ENCODE measurements around the gene SPCS2.
A peak's percentile ranks its signal among the peaks of the same experiment; 100 is the strongest.
"Not testable (repeated sequence)": the region's sequence is repeated elsewhere in the genome, so short reads cannot be mapped to it uniquely, and the experiment has no call there.

The SPCS2 gene

GRCh38 chr11:74942073-74942759, 6.8 kb upstream of the SPCS2 start:
- in situ Hi-C loops (cut with HindIII; ENCODE audit: low pct_ligation_motif_present, low pct_unique_long_range_greater_than_20kb, low sequenced_read_pairs) = no loop called here
- no peak for DNase-seq

GRCh38 chr11:74948546-74948897, 544 bp upstream of the SPCS2 start:
- DNase-seq = no peak
- in situ Hi-C loops (cut with HindIII; ENCODE audit: low pct_ligation_motif_present, low pct_unique_long_range_greater_than_20kb, low sequenced_read_pairs) = no loop called here

GRCh38 chr11:74949753-74950137, 679 bp downstream of the SPCS2 start:
- DNase-seq = no peak
- in situ Hi-C loops (cut with HindIII; ENCODE audit: low pct_ligation_motif_present, low pct_unique_long_range_greater_than_20kb, low sequenced_read_pairs) = no loop called here

GRCh38 chr11:74950374-74950969, 1.4 kb downstream of the SPCS2 start:
- DNase-seq = peak; percentile 24
- in situ Hi-C loops (cut with HindIII; ENCODE audit: low pct_ligation_motif_present, low pct_unique_long_range_greater_than_20kb, low sequenced_read_pairs) = no loop called here

GRCh38 chr11:74951226-74951625, 2.2 kb downstream of the SPCS2 start:
- in situ Hi-C loops (cut with HindIII; ENCODE audit: low pct_ligation_motif_present, low pct_unique_long_range_greater_than_20kb, low sequenced_read_pairs) = no loop called here
- no peak for DNase-seq

- DNase-seq = no peak
- in situ Hi-C loops (cut with HindIII; ENCODE audit: low pct_ligation_motif_present, low pct_unique_long_range_greater_than_20kb, low sequenced_read_pairs) = no loop called here
Measured at GRCh38 chr11:74952752-74953151, 3.7 kb downstream of the SPCS2 start.

- no peak for DNase-seq
- in situ Hi-C loops (cut with HindIII; ENCODE audit: low pct_ligation_motif_present, low pct_unique_long_range_greater_than_20kb, low sequenced_read_pairs) = no loop called here
Measured at GRCh38 chr11:74953451-74953850, 4.4 kb downstream of the SPCS2 start.

- in situ Hi-C loops (cut with HindIII; ENCODE audit: low pct_ligation_motif_present, low pct_unique_long_range_greater_than_20kb, low sequenced_read_pairs) = no loop called here
- no peak for DNase-seq
Measured at GRCh38 chr11:74954199-74954598, 5.1 kb downstream of the SPCS2 start.

- DNase-seq = no peak
- in situ Hi-C loops (cut with HindIII; ENCODE audit: low pct_ligation_motif_present, low pct_unique_long_range_greater_than_20kb, low sequenced_read_pairs) = no loop called here
Measured at GRCh38 chr11:74956397-74957015, 7.4 kb downstream of the SPCS2 start.

GRCh38 chr11:74957937-74958629, 9.0 kb downstream of the SPCS2 start:
- no peak for DNase-seq
- in situ Hi-C loops (cut with HindIII; ENCODE audit: low pct_ligation_motif_present, low pct_unique_long_range_greater_than_20kb, low sequenced_read_pairs) = no loop called here

GRCh38 chr11:74960128-74960527, 11.1 kb downstream of the SPCS2 start:
- in situ Hi-C loops (cut with HindIII; ENCODE audit: low pct_ligation_motif_present, low pct_unique_long_range_greater_than_20kb, low sequenced_read_pairs); DNase-seq: not testable (repeated sequence)

GRCh38 chr11:74966651-74967050, 17.6 kb downstream of the SPCS2 start:
- in situ Hi-C loops (cut with HindIII; ENCODE audit: low pct_ligation_motif_present, low pct_unique_long_range_greater_than_20kb, low sequenced_read_pairs) = no loop called here
- peak; percentile 67 for DNase-seq

- DNase-seq = no peak
- in situ Hi-C loops (cut with HindIII; ENCODE audit: low pct_ligation_motif_present, low pct_unique_long_range_greater_than_20kb, low sequenced_read_pairs) = no loop called here
Measured at GRCh38 chr11:74970852-74971395, 21.9 kb downstream of the SPCS2 start.

- no peak for DNase-seq
- in situ Hi-C loops (cut with HindIII; ENCODE audit: low pct_ligation_motif_present, low pct_unique_long_range_greater_than_20kb, low sequenced_read_pairs) = no loop called here
Measured at GRCh38 chr11:74971424-74971823, 22.4 kb downstream of the SPCS2 start.

- no peak for DNase-seq
- in situ Hi-C loops (cut with HindIII; ENCODE audit: low pct_ligation_motif_present, low pct_unique_long_range_greater_than_20kb, low sequenced_read_pairs) = no loop called here
Measured at GRCh38 chr11:74978041-74978440, 29.0 kb downstream of the SPCS2 start.

- DNase-seq = no peak
- in situ Hi-C loops (cut with HindIII; ENCODE audit: low pct_ligation_motif_present, low pct_unique_long_range_greater_than_20kb, low sequenced_read_pairs) = no loop called here
Measured at GRCh38 chr11:74980634-74981033, 31.6 kb downstream of the SPCS2 start.

- in situ Hi-C loops (cut with HindIII; ENCODE audit: low pct_ligation_motif_present, low pct_unique_long_range_greater_than_20kb, low sequenced_read_pairs) = no loop called here
- DNase-seq = no peak
Measured at GRCh38 chr11:74981888-74982287, 32.8 kb downstream of the SPCS2 start.

- no peak for DNase-seq
- in situ Hi-C loops (cut with HindIII; ENCODE audit: low pct_ligation_motif_present, low pct_unique_long_range_greater_than_20kb, low sequenced_read_pairs) = no loop called here
Measured at GRCh38 chr11:74984070-74984469, 35.0 kb downstream of the SPCS2 start.

GRCh38 chr11:74984730-74985129, 35.7 kb downstream of the SPCS2 start:
- in situ Hi-C loops (cut with HindIII; ENCODE audit: low pct_ligation_motif_present, low pct_unique_long_range_greater_than_20kb, low sequenced_read_pairs) = no loop called here

More at GRCh38 chr11:74984730-74985129, 35.7 kb downstream of the SPCS2 start:
- DNase-seq = no peak
